AG20443 (cell line): Measurements from ENCODE around the gene FXYD3.
A peak's percentile ranks its signal among the peaks of the same experiment; 100 is the strongest.

Experiments used
- DNase-seq: peaks from one replicate; pipeline ENCODE4 v3.0.0; 2012; ENCODE audit warnings: low spot score, mixed read lengths

FXYD3 gene

DNA sequence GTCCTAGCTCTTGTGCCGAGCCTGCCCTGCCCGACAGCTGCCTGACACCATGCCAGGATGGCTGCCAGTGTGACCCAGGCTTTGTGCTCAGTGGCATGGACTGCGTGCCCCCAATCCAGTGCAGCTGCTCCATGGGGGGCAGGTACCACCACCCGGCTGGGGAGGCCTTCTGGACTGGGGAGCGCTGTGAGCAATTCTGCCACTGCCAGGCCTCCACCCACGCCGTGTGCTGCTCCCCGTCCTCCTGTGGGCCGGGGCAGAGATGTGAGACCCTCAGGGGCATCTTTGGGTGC lies 9.4 kb upstream of the FXYD3 start:
- no peak for DNase-seq

- DNase-seq: no peak
Measured at GRCh38 chr19:35106898-35107541, 8.6 kb upstream of the FXYD3 start.

- peak; percentile 83 for DNase-seq
Measured at GRCh38 chr19:35107545-35107944, 8.1 kb upstream of the FXYD3 start.

DNA sequence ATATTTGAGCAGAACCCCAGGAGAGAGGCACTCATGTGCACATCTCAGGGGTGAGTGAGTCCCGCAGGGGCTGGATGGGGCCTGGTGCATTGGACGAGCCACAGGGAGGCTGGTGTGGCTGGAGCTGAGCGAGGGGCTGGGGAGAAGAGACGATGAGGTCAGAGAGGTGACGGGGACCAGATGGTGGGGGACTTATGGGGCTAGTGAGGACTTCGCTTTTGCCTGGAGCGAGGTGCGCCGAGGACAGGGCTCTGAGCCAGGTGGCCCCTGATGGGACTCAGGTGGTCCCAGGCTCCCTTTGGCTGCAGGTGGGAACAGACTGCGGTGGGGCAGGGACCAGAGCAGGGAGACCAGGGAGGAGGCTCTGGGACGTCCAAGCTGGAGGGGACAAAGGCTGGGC lies 6.9 kb upstream of the FXYD3 start:
- DNase-seq: no peak

DNA sequence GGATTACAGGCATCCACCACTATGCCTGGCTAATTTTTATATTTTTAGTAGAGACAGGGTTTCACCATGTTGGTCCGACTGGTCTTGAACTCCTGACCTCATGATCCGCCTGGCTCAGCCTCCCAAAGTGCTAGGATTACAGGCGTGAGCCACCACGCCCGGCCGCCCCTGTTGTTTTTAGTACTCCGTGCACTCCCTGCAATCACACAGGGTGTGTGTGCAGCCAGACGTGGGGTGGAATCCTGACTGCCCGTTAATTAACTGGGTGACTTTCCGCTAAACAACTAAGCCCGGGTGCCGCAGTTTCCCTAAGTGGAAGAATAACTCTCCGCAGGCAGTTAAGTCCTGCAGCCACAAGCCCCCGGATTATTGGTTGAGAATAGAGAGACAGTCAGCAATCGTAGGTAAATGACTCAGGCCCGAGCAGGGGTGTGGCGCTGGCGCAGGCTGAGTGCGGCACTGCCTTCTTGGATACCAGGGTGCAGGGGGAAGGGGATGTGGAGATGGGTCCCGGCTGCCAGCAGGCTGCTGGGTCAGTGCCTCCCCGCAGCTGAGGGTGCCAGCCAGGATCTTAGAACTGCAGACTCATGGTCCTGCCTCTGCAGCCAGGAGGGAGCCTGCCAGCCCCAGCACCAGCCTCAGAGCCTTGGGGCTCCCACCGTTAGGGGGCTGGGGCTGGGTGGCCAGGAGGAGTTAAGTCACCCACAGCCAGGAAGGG lies 6.1 kb upstream of the FXYD3 start:
- no peak for DNase-seq

DNA sequence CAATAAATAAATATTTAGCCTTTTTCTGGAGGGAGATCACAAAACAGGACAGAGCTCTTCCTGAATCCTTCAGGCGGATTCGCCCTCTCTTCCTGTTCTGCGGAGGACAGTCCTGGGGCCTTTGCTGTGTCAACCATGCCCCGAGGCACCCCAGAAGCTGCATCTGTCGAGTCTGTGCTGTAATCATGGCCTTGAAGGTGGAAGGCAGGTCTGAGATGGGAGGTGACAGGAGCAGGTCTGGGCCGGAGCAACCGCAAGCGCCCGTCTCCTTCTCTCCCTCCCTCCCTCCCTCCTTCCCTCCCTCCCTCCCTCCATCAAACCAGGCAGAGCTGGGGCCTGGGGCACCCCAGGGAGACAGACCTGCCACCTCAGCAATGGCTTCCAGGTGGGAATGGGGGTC lies 4.6 kb upstream of the FXYD3 start:
- no peak for DNase-seq

DNA sequence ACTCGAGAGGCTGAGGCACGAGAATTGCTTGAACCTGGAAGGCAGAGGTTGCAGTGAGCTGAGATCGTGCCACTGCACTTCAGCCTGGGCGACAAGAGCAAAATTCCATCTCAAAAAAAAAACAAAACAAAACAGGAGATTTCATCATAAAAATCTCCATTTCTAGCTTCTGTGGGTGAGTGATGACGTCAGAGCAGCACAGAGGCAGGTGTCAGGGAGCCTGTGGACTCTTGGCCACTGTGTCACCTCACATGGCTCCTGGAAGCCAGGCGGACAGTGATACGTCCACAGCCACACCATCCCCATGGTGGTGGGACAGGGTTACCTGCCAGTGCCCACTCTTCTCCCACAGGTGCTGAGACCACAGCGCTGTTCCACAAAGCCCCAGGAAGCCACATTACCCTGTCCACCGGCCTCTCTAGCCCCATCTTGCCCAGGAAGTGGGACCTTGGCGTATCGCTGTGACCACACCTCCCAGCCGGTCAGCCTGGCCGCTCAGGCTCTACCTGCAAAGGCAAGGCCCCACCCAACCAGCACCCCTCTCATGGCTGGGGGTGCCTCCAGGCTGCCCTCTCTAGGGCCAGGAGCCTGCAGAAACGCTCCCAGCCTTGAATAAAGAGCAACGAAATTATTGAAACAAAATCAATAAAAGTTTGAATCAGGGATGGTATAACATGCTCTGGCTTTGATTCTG lies 2.5 kb upstream of the FXYD3 start:
- DNase-seq: no peak

DNA sequence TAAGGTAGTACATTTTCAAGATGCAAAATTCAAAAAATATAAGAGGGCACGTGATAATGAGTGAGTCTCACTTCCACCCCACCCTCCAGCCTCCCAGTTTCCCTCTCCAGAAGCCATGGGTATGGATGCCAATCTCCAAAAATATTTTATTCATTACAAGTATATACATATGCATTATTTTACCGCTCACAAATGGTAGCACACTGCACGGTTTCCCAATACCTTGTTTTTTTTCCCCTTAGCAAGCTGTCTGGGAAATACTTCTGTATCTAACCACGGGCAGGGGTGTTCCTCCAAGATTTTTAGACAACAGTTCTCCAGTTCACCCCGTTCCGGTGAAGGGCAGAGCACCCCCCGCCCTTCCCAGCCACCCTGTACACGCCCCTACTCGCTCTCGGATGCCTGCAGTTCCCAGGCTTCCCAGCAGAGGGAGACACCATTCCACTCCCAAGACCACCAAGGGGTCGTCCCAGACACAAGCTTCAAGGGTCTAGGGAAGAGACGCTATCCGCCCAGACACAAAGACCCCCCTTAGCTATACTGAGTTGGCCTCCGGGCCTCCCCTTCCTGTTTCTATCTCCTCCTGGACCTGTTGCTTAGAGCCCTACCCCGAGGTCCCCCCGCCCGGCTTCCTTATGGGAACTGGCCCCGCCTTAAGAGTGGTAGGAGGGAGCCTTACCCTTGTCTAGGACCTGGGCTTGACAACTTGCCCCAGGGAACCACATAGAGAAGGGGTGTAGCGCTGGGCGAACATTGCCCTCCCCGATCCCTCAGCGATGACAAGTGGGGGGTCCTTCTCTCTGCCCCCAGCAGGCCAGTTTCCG lies 1.1 kb upstream of the FXYD3 start:
- peak; percentile 84 for DNase-seq

DNA sequence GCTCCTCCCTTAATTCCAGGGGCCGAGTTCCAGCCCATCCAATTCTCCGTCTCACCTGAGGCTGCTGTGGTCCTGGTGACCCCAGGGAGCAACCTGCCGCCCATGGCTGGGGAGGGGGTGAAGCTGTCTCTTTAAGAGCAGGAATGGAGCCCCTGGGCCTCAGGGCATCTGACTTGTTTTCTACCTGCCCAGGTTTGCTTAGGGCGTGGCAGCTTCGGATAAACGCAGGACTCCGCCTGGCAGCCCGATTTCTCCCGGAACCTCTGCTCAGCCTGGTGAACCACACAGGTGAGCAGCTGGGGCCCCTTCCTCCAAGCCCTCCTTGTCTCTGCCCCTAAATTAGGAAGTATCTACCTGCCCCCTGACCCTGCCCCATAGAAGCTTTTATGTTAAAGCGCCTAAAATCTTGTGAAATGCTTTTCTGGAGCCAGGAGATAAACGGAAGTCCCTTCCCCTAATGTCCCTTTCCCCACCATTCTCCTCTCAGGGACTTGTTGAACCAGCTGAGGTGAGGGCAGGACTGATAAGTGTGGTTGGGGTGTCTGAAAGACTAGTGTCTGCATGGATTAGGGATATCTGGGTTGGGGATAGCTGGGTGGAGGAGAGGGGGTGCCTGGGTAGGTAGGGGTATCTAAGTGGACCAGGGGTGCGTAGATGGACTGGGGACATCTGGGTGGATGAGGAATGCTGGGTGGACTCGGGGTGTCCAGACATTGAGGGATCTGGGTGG lies 614 bp downstream of the FXYD3 start:
- DNase-seq: no peak

DNA sequence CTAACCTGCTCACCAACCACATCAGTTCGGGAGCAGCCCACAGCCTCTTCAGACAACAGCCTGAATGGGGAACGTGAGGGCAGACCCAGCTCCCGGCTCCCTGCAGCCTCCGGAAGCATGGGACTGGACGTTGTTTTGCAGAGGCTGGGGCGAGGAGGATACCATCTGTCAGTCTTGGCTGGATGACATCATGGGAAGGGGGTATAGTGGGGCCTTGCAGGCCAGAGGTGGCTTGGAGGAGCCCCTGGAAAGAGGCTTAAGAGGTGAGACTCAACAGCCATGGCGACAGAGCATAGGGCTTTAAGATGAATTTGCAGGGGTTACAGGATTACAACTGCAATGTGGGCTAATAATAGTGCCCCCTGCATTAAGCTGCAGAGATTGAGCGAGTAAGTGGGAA lies 1.5 kb downstream of the FXYD3 start:
- DNase-seq: no peak

DNA sequence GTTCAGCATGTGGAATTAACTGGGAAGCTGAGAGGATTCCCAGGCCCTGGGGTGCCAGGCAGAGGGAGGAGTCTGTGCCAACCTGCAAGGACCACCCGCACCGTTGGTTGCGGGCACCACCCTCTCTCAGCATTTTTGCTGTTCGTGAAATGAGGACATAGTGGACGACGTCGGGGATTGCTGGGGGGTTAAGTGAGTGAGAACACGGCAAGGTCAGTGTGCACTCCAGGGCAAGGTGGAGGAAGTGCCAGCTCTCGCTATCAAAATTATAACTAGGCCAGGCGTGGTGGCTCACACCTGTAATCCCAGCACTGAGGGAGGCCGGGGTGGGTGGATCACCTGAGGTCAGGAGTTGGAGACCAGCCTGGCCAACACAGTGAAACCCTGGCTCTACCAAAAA lies 2.2 kb downstream of the FXYD3 start:
- DNase-seq: no peak

GRCh38 chr19:35118268-35119020 lies 2.8 kb downstream of the FXYD3 start:
- DNase-seq: no peak

- DNase-seq: no peak
Measured at GRCh38 chr19:35119091-35119490, 3.5 kb downstream of the FXYD3 start.

GRCh38 chr19:35119578-35120155 lies 4.0 kb downstream of the FXYD3 start:
- no peak for DNase-seq

GRCh38 chr19:35120492-35120891 lies 4.9 kb downstream of the FXYD3 start:
- DNase-seq: peak; percentile 82

GRCh38 chr19:35120898-35121297 lies 5.3 kb downstream of the FXYD3 start:
- peak; percentile 46 for DNase-seq

DNA sequence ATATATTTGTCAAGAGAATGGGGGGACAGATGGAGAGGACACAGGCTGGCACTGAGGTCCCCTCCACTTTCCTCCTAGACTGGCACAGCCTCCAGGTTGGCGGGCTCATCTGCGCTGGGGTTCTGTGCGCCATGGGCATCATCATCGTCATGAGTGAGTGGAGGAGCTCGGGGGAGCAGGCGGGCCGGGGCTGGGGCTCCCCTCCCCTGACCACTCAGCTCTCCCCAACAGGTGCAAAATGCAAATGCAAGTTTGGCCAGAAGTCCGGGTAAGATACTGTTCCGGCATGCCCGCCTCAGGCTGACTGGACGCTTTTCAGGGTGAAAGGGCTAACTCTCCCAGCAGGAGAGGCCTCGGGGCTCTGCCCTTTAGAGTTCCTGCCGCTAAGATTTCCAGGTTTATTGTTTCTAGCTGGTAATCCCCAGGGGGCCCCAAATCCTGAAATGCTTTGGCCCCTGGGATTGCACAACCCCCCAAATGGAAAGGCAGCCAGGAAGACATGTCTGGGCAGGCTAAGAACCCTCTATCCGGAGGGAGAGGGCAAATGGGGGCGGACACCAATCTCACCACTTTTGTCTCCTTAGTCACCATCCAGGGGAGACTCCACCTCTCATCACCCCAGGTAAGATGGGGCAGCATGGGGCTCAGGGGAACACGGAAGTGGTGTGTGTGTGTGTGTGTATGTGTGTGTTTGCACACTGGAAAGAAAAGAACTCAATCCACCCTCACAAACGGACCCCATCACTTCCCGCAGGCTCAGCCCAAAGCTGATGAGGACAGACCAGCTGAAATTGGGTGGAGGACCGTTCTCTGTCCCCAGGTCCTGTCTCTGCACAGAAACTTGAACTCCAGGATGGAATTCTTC lies 7.3 kb downstream of the FXYD3 start:
- DNase-seq: no peak

GRCh38 chr19:35123573-35123972 lies 8.0 kb downstream of the FXYD3 start:
- DNase-seq: peak; percentile 59

DNA sequence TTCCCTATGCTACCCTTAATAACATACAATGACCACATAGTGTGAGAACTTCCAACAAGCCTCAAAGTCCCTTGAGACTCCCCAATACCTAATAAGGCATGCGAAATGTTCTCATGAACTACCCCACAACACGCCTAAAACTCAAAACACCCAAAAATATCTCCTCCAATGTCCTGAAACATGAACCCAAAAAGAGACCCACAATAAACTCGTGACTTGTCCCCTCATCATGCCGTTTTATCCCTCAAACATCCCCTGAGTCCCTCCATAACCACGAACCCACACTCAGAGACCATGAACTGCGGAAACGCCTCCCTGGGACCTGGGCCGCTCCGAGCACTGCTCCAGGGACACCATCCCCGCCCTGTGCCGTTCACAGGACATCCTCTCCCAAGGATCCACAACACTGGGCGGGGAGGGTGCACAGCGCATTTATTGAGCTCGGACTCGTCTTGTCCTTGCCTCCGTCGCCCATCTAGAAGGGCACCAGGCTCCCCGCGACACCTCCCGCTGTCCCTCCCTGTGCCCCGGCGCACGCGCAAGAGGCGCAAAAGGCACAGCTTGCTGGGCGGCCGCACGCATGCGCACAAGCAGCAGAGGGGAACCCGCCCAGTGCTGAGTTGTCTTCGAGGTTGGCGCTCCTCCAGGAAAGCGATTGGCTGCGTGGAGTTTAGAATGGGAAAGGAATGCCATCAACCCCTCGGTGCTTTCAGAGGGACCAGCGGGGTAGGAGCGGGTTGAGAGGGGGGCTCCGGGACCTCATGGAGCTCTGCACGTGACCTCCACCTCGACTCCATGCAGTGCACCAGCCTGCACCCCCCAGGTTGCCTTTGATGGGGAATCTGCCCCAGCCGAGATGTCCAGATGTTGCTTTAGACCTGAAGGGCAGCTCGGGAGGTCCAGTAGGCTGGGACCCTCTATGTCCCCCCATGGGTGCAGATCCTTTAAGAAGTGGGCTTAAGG lies 8.8 kb downstream of the FXYD3 start:
- peak; percentile 99 for DNase-seq
